ENCODE data around the gene OSBPL3. TPM values are rescaled to one million over a fixed set of nuclear protein-coding genes. Genes with fewer than 3 reads are reported as not detected.

The OSBPL3 gene
- total and polyA plus RNA-seq, 2 donors (not counting 3 experiments of a cell fraction or from before 2014, with no cell fraction given), result 7.5 to 27.1 TPM

DNA sequence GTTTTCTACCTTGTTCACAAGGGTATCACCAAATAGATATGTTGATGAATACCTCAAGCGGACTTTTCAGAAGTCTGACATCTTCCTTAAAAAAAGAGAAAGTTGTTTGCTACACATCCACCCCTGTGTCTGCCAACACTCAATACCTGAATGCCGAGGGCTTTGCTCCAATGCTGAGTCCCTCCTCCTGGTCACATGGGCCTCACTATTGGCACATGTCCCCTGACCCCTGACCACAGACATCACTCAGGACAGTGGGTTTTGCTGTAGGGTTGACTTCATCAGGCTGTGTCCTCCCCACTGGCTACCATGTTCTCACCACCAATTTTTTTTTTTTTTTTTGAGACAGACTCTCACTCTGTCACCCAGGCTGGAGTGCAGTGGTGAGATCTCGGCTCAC, 76.4 kb downstream of the OSBPL3 start:
- dilution Hi-C loops (cut with MboI; ENCODE audit: extremely low pct_ligation_motif_present, low sequenced_read_pairs), result no loop called here
- Histone ChIP-seq H3K4me1 (ENCODE audit: control insufficient read depth, extremely low read depth, insufficient read depth, low read length) (peaks cover 26% of the 10 kb centered on the region), H3K79me2 (ENCODE audit: control insufficient read depth, insufficient read depth, low read length) (peaks cover 76% of the 10 kb centered on the region)

DNA sequence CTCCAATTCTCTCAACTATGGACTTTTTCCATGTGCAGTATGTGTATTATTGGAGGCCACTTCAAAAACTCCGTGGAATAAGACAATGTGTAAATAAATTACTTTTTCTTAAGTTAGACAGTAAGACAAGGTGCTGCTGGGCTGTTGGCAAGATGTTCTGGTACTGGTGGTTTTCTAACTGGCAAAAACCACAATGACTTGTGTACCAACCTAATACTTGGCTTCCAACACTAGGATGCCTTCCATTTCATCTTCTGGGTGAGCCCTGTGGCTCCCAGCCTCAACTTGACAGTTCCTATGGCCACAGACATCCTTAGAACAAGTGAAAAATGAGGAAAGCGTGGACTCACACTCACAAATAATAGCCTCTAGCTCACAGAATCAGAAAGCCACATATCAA, 77.0 kb downstream of the OSBPL3 start:
- no peaks in the 10 kb centered on the region for H3K27me3 ChIP-seq (ENCODE audit: control insufficient read depth in 2 of 2, insufficient read depth in 2 of 2, low read length in 2 of 2)
- no peak overlapping the region for H3K27ac ChIP-seq (ENCODE audit: insufficient read depth, low read depth, low read length)
- BruUV-seq (replicated peaks), result no TSS peak
- H2AFZ ChIP-seq (ENCODE audit: low read depth, low read length), result no peak overlapping the region
- DNase-seq (ENCODE audit: low read depth, low spot score) (no peak), FAIRE-seq (no peak)
- H3K9ac ChIP-seq (replicated peaks; ENCODE audit: extremely low read depth, insufficient read depth, low read length), result no peak overlapping the region
- peaks cover 20% of the 10 kb centered on the region for H3K4me1 ChIP-seq (ENCODE audit: control insufficient read depth, extremely low read depth, insufficient read depth, low read length)
- POLR2A ChIA-PET, result no interaction called here
- no peak overlapping the region for H3K4me2 ChIP-seq (ENCODE audit: insufficient read depth, low read length)
- TF ChIP-seq FOS (IDR thresholded peaks at IDR 0.05; ENCODE audit: borderline replicate concordance, insufficient read depth, low read length), result no peak
- TF ChIP-seq POLR2AphosphoS5 (IDR thresholded peaks at IDR 0.05; ENCODE audit: insufficient read depth, low read depth, low read length), result no peak
- TF ChIP-seq POLR2A (IDR thresholded peaks at IDR 0.05; ENCODE audit: low read depth, low read length), result no peak
- no peak for TF ChIP-seq MYC (IDR thresholded peaks at IDR 0.05; ENCODE audit: low read depth, low read length)
- no peak for TF ChIP-seq MAX (IDR thresholded peaks at IDR 0.05; ENCODE audit: insufficient read depth, insufficient read length)
- no peak overlapping the region for H3K4me3 ChIP-seq (replicated peaks in 1 of 3; ENCODE audit: insufficient read depth in 1 of 3, low read depth in 1 of 3, low read length in 3 of 3)
- H3K79me2 ChIP-seq (ENCODE audit: control insufficient read depth, insufficient read depth, low read length), result peaks cover 82% of the 10 kb centered on the region
- CTCF ChIA-PET, result no interaction called here
- intact Hi-C loops (cut with micrococcal nuclease) (no loop called here), dilution Hi-C loops (cut with MboI; ENCODE audit: extremely low pct_ligation_motif_present, low sequenced_read_pairs) (no loop called here)
- no peaks in the 10 kb centered on the region for H3K36me3 ChIP-seq (ENCODE audit: control insufficient read depth in 2 of 2, extremely low read depth in 1 of 2, insufficient read depth in 2 of 2, low read length in 2 of 2)
- H4K20me1 ChIP-seq (replicated peaks; ENCODE audit: control insufficient read depth, extremely low read depth, insufficient read depth, low read length), result no peaks in the 10 kb centered on the region
- no peaks in the 10 kb centered on the region for H3K9me1 ChIP-seq (replicated peaks; ENCODE audit: control insufficient read depth, extremely low read depth, insufficient read depth, low read length)
- no peaks in the 10 kb centered on the region for H3K9me3 ChIP-seq (replicated peaks; ENCODE audit: control insufficient read depth, insufficient read depth, low read length)

More for the DNA sequence above, 76.4 kb downstream of the OSBPL3 start:
- POLR2A ChIA-PET, result no interaction called here
- intact Hi-C loops (cut with micrococcal nuclease), result no loop called here
- TF ChIP-seq JUN (IDR thresholded peaks at IDR 0.05; ENCODE audit: borderline replicate concordance, insufficient read depth, insufficient read length, low read depth), result no peak
- TF ChIP-seq POLR2A (IDR thresholded peaks at IDR 0.05; ENCODE audit: low read depth, low read length), result no peak
- Histone ChIP-seq H3K9ac (replicated peaks; ENCODE audit: extremely low read depth, insufficient read depth, low read length) (no peak overlapping the region), H3K9me1 (replicated peaks; ENCODE audit: control insufficient read depth, extremely low read depth, insufficient read depth, low read length) (no peaks in the 10 kb centered on the region), H4K20me1 (replicated peaks; ENCODE audit: control insufficient read depth, extremely low read depth, insufficient read depth, low read length) (no peaks in the 10 kb centered on the region), H3K36me3 (ENCODE audit: control insufficient read depth in 2 of 2, extremely low read depth in 1 of 2, insufficient read depth in 2 of 2, low read length in 2 of 2) (no peaks in the 10 kb centered on the region), H2AFZ (ENCODE audit: low read depth, low read length) (no peak overlapping the region), H3K9me3 (replicated peaks; ENCODE audit: control insufficient read depth, insufficient read depth, low read length) (no peaks in the 10 kb centered on the region), H3K4me3 (replicated peaks in 1 of 3; ENCODE audit: insufficient read depth in 1 of 3, low read depth in 1 of 3, low read length in 3 of 3) (no peak overlapping the region), H3K4me2 (ENCODE audit: insufficient read depth, low read length) (no peak overlapping the region), H3K27me3 (ENCODE audit: control insufficient read depth in 2 of 2, insufficient read depth in 2 of 2, low read length in 2 of 2) (no peaks in the 10 kb centered on the region), H3K27ac (ENCODE audit: insufficient read depth, low read depth, low read length) (no peak overlapping the region)
- CTCF ChIA-PET, result no interaction called here
- no peak for DNase-seq (ENCODE audit: low read depth, low spot score)
- FAIRE-seq, result no peak
- BruUV-seq (replicated peaks), result no TSS peak

Measured in endothelial cell of umbilical vein (primary cell).